ENCODE data around the gene SDR42E1. TPM values are rescaled to one million over a fixed set of nuclear protein-coding genes. Genes with fewer than 3 reads are reported as not detected.
A peak's percentile ranks its signal among the peaks of the same experiment; 100 is the strongest.

Gene SDR42E1, protein sequence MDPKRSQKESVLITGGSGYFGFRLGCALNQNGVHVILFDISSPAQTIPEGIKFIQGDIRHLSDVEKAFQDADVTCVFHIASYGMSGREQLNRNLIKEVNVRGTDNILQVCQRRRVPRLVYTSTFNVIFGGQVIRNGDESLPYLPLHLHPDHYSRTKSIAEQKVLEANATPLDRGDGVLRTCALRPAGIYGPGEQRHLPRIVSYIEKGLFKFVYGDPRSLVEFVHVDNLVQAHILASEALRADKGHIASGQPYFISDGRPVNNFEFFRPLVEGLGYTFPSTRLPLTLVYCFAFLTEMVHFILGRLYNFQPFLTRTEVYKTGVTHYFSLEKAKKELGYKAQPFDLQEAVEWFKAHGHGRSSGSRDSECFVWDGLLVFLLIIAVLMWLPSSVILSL
- 5.1 TPM for polyA plus RNA-seq (2012; ENCODE audit: missing spikeins)

GRCh38 chr16:82011199-82011641 is at the start of gene SDR42E1:
TSS of gene SDR42E1 (minus strand) at chr16:82011470. CDS start at chr16:82000858, 10,612 bp downstream.
- FAIRE-seq (peak; percentile 88), DNase-seq (ENCODE audit: insufficient read length) (peak; percentile 70)
- TF ChIP-seq POLR2AphosphoS5 (IDR thresholded peaks at IDR 0.05; ENCODE audit: low read depth, low read length) (no peak), TAF1 (IDR thresholded peaks at IDR 0.05; ENCODE audit: borderline replicate concordance, low read depth, low read length) (0 out of 2 replicates have a peak, but pooled peaks have one; percentile 50), POLR2A (IDR thresholded peaks at IDR 0.05; ENCODE audit: low read depth, low read length) (peak; percentile 69; the same call in 1 of the 2 replicates)

GRCh38 chr16:82059983-82060421 is 48.7 kb upstream of the SDR42E1 start:
- FAIRE-seq (no peak), DNase-seq (ENCODE audit: insufficient read length) (no peak)
- TF ChIP-seq POLR2AphosphoS5 (IDR thresholded peaks at IDR 0.05; ENCODE audit: low read depth, low read length) = no peak
- no peak for TF ChIP-seq POLR2A (IDR thresholded peaks at IDR 0.05; ENCODE audit: low read depth, low read length)

- FAIRE-seq (no peak), DNase-seq (ENCODE audit: insufficient read length) (no peak)
- TF ChIP-seq TAF1 (IDR thresholded peaks at IDR 0.05; ENCODE audit: borderline replicate concordance, low read depth, low read length) (no peak), POLR2AphosphoS5 (IDR thresholded peaks at IDR 0.05; ENCODE audit: low read depth, low read length) (no peak), POLR2A (IDR thresholded peaks at IDR 0.05; ENCODE audit: low read depth, low read length) (no peak)
Observed at GRCh38 chr16:82059161-82059982, 48.1 kb upstream of the SDR42E1 start.

GRCh38 chr16:82056550-82056896 is 45.3 kb upstream of the SDR42E1 start:
- no peak for FAIRE-seq
- DNase-seq (ENCODE audit: insufficient read length) = no peak
- TF ChIP-seq TAF1 (IDR thresholded peaks at IDR 0.05; ENCODE audit: borderline replicate concordance, low read depth, low read length) = no peak
- TF ChIP-seq POLR2AphosphoS5 (IDR thresholded peaks at IDR 0.05; ENCODE audit: low read depth, low read length) = no peak
- no peak for TF ChIP-seq POLR2A (IDR thresholded peaks at IDR 0.05; ENCODE audit: low read depth, low read length)

DNA sequence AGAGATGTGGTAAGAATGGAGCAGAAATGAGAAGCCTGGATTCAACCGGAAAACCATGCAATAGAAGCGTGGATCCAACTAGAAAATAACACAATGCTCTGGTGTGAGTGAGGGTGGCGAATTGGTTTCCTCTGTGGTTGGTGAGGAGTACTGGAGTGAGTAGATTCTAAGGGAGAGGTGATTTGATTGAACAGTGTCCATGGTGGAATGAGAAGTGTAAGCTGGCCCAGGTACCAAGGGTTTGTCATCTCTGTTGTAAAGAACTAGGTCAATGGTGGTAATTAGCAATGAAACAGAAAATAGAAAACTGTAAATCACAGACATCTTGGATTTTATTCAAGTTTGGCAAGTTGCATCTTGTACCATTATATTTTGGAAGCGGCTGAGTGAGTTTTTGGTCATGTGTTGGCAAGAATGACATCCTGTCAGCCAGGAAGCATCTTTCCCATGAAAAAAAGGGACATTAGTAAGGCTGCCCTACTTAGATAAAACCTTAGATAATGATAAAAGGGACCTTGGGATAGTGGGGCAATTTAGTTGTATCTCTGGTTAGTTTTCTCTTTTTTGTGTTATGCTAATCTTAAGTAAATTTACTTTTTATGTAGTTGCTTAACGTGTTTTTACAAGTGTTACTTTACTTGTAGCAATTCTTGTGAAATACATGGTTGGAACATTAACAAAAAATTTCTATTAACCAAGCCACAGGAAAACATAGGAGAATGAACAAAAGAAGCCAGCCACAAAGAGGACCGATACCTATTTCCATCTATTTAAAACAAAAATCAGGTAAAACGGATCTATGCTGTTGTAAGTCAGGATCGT is 44.7 kb upstream of the SDR42E1 start:
- TF ChIP-seq TAF1 (IDR thresholded peaks at IDR 0.05; ENCODE audit: borderline replicate concordance, low read depth, low read length) = no peak
- DNase-seq (ENCODE audit: insufficient read length) (no peak), FAIRE-seq (no peak)

GRCh38 chr16:82055117-82055516 is 43.8 kb upstream of the SDR42E1 start:
- no peak for FAIRE-seq
- DNase-seq (ENCODE audit: insufficient read length) = no peak
- TF ChIP-seq POLR2AphosphoS5 (IDR thresholded peaks at IDR 0.05; ENCODE audit: low read depth, low read length) (no peak), POLR2A (IDR thresholded peaks at IDR 0.05; ENCODE audit: low read depth, low read length) (no peak), TAF1 (IDR thresholded peaks at IDR 0.05; ENCODE audit: borderline replicate concordance, low read depth, low read length) (no peak)

DNA sequence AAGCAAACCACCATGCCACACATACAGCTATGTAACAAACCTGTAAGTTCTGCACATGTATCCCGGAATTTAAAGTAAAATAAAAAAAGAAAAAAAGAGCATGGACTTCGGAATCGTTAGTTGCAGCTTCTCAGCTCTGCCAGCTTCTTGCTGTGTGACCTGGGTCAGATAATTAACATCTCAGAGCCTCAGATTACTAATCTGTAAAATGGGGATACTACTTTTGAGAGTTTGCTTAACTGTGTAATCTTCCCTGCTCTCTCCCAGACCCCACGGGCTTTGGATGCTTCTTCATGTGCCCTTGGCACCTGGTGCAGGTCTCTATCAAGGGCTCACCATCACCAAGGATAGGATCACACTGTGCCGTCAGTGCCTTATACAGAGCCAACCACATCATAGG is 40.4 kb upstream of the SDR42E1 start:
- no peak for FAIRE-seq
- DNase-seq (ENCODE audit: insufficient read length) = no peak
- TF ChIP-seq POLR2AphosphoS5 (IDR thresholded peaks at IDR 0.05; ENCODE audit: low read depth, low read length) = no peak
- no peak for TF ChIP-seq TAF1 (IDR thresholded peaks at IDR 0.05; ENCODE audit: borderline replicate concordance, low read depth, low read length)
- no peak for TF ChIP-seq POLR2A (IDR thresholded peaks at IDR 0.05; ENCODE audit: low read depth, low read length)

- DNase-seq (ENCODE audit: insufficient read length) (no peak), FAIRE-seq (no peak)
- TF ChIP-seq POLR2A (IDR thresholded peaks at IDR 0.05; ENCODE audit: low read depth, low read length) (no peak), POLR2AphosphoS5 (IDR thresholded peaks at IDR 0.05; ENCODE audit: low read depth, low read length) (no peak), TAF1 (IDR thresholded peaks at IDR 0.05; ENCODE audit: borderline replicate concordance, low read depth, low read length) (no peak)
Observed at GRCh38 chr16:82050909-82051357, 39.7 kb upstream of the SDR42E1 start.

- no peak for TF ChIP-seq POLR2A (IDR thresholded peaks at IDR 0.05; ENCODE audit: low read depth, low read length)
- TF ChIP-seq POLR2AphosphoS5 (IDR thresholded peaks at IDR 0.05; ENCODE audit: low read depth, low read length) = no peak
- no peak for FAIRE-seq
- DNase-seq (ENCODE audit: insufficient read length) = no peak
Observed at GRCh38 chr16:82050506-82050905, 39.2 kb upstream of the SDR42E1 start.

GRCh38 chr16:82049484-82049883 is 38.2 kb upstream of the SDR42E1 start:
- no peak for FAIRE-seq
- TF ChIP-seq POLR2A (IDR thresholded peaks at IDR 0.05; ENCODE audit: low read depth, low read length) (no peak), TAF1 (IDR thresholded peaks at IDR 0.05; ENCODE audit: borderline replicate concordance, low read depth, low read length) (no peak), POLR2AphosphoS5 (IDR thresholded peaks at IDR 0.05; ENCODE audit: low read depth, low read length) (no peak)
- DNase-seq (ENCODE audit: insufficient read length) = no peak

- DNase-seq (ENCODE audit: insufficient read length) = no peak
- FAIRE-seq = no peak
- TF ChIP-seq POLR2AphosphoS5 (IDR thresholded peaks at IDR 0.05; ENCODE audit: low read depth, low read length) (no peak), TAF1 (IDR thresholded peaks at IDR 0.05; ENCODE audit: borderline replicate concordance, low read depth, low read length) (no peak), POLR2A (IDR thresholded peaks at IDR 0.05; ENCODE audit: low read depth, low read length) (no peak)
Observed at GRCh38 chr16:82047787-82048186, 36.5 kb upstream of the SDR42E1 start.

All from GM12892 (cell line).